ENCODE data around the gene TBC1D30. TPM values are rescaled to one million over a fixed set of nuclear protein-coding genes. Genes with fewer than 3 reads are reported as not detected.

TBC1D30 gene
- total RNA-seq, 1 donor from 2014 or later, result 1.6 TPM

GRCh38 chr12:64820593-64820992 is 3.9 kb upstream of the TBC1D30 start:
- no peak overlapping the region for H3K4me3 ChIP-seq (ENCODE audit: low read depth, low read length)
- no peak for DNase-seq (ENCODE audit: low read depth)
- no peak for TF ChIP-seq CTCF (conservative IDR thresholded peaks at IDR 0.05; ENCODE audit: low read depth, low read length)

DNA sequence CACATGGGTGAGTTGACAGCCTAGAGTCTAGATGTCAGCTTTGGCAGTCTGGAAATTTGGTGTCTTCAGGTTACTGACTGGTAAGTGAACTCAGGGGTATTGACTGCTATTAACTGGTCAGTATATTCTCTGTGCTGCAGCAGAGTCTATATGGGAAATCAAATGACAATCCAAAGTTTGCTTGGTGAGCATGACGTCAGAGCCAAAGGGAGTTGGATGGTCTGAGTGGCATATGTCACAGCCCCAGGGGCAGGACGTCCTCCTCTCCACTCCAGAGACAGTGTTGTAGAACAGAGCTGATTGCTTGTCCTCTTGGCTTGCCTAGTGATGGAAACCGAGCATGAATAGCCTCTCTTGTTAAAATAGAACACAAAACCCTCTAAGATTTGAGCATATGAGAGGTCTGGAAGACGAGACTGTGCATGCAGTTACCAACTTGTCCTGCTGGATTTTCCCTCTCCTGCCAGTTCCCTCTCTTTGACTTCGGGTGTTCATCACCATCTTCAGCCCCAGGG is 3.3 kb upstream of the TBC1D30 start:
- DNase-seq (ENCODE audit: low read depth), result no peak
- no peak overlapping the region for H3K4me3 ChIP-seq (ENCODE audit: low read depth, low read length)
- TF ChIP-seq CTCF (conservative IDR thresholded peaks at IDR 0.05; ENCODE audit: low read depth, low read length), result no peak

DNA sequence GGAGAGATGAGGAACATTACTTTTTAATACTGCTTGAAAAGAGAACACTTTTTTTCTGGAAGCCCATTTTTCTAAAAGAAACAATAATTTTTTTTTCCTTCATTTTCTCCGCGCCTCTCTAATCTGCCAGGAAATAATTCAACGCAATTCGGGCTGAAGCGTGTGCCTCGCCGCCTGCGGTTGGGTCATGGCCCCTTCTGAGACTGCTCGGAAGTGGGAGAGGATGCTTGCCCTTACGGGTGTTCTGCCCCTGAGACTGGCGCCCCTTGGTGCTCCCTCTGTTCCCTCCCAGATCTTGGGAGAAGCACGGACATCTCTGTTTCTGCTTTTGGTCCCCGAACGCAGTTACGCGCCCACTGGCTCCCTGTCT is 332 bp upstream of the TBC1D30 start:
- peak overlapping the region; percentile 49 for H3K4me3 ChIP-seq (ENCODE audit: low read depth, low read length)
- TF ChIP-seq CTCF (conservative IDR thresholded peaks at IDR 0.05; ENCODE audit: low read depth, low read length), result no peak
- no peak for DNase-seq (ENCODE audit: low read depth)

DNA sequence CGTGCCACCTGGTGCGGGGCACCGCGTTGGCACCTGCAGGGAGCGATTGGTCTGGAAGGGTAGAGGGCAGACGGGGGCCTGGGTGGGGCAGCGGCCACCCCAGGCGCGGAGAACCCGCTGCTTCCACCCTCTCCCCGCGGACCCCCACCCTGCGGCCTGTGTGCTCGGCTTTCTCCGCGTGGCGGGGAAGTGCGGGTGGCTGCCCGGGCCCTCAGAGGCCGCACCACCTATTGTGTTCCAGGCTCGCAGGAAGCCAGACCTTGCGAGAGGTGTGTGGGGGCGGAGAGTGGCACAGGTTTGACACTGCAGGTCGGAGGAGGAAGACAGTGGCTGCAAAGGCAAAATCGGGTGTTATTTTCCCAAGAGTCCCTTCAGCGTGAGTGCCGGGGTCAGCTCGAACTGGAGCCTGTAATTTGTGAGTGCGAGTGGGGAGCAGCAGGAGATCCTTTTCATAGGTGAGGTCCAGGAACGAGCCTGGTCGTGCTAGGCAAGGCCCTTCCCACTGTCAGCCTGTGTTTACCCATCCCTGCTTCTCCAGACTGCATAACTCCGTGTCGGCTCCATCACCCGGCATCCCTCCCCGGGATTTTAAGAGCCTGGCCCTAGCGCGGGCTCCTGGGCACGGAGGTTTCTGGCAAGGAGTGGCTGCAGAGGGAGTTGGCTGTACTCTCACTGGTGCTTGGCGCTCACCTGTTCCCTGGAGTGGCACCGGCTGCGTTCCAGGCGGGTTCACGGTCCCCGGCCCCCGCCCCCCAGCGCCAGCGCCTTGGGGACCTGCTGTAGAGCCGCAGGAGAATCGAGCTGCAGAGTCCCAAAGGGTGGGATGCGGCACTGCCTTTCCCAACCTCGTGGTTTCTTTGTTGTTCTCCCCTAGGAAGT is 935 bp downstream of the TBC1D30 start:
- DNase-seq (ENCODE audit: low read depth), result no peak

DNA sequence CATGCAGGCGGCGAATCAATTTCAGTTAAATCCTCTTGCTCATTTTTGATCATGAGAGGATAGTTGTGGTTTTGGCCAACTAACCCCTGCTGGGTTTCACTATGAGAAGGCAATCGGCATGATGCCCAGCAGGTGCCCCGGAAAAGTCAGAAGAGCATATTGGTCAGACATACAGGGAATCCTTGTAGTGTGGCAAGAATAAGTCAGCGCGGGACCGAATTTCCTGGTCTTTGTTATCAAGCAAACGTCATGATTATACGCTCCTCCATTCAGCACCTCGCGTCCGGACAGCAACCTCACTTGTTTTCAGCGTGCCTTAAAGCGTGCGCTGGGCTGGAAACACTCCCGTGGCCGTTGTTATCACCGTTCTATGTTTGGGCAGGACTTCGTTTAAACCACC is 1.8 kb downstream of the TBC1D30 start:
- no peak for TF ChIP-seq CTCF (conservative IDR thresholded peaks at IDR 0.05; ENCODE audit: low read depth, low read length)
- H3K4me3 ChIP-seq (ENCODE audit: low read depth, low read length), result no peak overlapping the region
- no peak for DNase-seq (ENCODE audit: low read depth)

More for the DNA sequence above, 935 bp downstream of the TBC1D30 start:
- TF ChIP-seq CTCF (conservative IDR thresholded peaks at IDR 0.05; ENCODE audit: low read depth, low read length), result no peak
- peak overlapping the region; percentile 49 for H3K4me3 ChIP-seq (ENCODE audit: low read depth, low read length)

DNA sequence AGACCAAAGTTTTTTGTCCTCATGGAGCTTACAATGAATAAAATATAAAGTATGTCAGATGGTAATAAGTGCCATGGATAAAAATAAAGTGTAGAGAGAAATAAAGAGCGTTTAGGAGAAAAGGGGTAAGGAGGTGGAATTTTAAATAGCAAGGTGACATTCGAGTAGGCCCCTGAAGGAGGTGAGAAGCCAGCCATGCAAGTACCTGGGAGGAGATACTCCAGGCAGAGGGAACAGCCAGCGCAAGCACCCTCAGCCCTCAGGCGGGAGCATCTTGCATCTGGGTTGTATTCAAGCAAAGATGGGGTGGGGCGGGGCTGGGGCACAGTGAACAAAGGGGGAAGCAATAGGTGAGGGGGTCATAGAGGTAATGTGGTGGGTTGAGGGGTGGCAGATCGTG is 4.3 kb downstream of the TBC1D30 start:
- no peak for TF ChIP-seq CTCF (conservative IDR thresholded peaks at IDR 0.05; ENCODE audit: low read depth, low read length)
- H3K4me3 ChIP-seq (ENCODE audit: low read depth, low read length), result no peak overlapping the region
- DNase-seq (ENCODE audit: low read depth), result no peak

DNA sequence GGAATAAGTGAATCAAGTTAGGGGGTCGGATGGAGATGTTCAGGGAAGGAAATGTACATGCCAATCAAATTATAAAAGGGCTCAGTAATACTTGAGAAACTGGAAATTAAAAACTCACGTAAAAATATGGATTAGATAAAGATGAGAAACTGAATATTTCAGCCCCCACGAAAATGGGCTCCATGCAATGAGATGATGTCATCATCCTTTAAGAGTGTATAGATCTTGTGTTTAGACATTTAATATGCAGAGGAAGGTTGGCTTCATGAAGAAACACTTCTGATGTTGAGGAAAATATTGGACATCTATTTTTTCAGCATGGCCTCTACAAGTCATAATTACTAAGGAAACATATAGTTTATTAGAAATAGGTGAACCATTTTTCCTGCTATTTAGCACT is 9.5 kb downstream of the TBC1D30 start:
- no peak for TF ChIP-seq CTCF (conservative IDR thresholded peaks at IDR 0.05; ENCODE audit: low read depth, low read length)
- no peak overlapping the region for H3K4me3 ChIP-seq (ENCODE audit: low read depth, low read length)
- no peak for DNase-seq (ENCODE audit: low read depth)
